H1 (cell line): ENCODE data around the gene SLC9A2. TPM values are rescaled to one million over a fixed set of nuclear protein-coding genes. Genes with fewer than 3 reads are reported as not detected.

ENCODE experiments used
- CTCF ChIA-PET: fragments of 300-600 bp; sonication (Branson Sonifier 250); formaldehyde crosslinking; loops from one replicate; lab custom pipeline; 2021; ENCODE audit not compliant: partially characterized antibody; lab: Charles Lee
- POLR2A ChIA-PET: fragments of 300-600 bp; sonication (Branson Sonifier 250); formaldehyde crosslinking; loops from one replicate; lab custom pipeline; 2021; ENCODE audit warnings: inconsistent platforms; ENCODE audit not compliant: partially characterized antibody; lab: Charles Lee
- DNase-seq, 2 experiments: peaks; one replicate each; pipeline versions ENCODE4 v3.0.0 to v3.0.0-alpha.2; 2010 to 2022; ENCODE audit warnings: low spot score in 2 of 2, low read depth in 1 of 2, mixed read lengths in 1 of 2
- FAIRE-seq: peaks from 2 replicates; lab custom pipeline; 2011; peaks lifted over from hg19 to GRCh38; lab: Jason Lieb, UNC
- H2AFZ ChIP-seq: 2 replicates; pipeline ENCODE4 v1.8.1; 2012; ENCODE audit warnings: low read length, inconsistent platforms
- H2AK5ac ChIP-seq: 2 replicates; pipeline ENCODE4 v1.6.1; 2013; ENCODE audit warnings: low read depth, low read length
- H2BK120ac ChIP-seq: replicated peaks from 2 replicates; pipeline ENCODE3; 2013; ENCODE audit warnings: low read depth, low read length, inconsistent platforms
- H2BK12ac ChIP-seq: 2 replicates; pipeline ENCODE4 v1.6.1; 2013; ENCODE audit warnings: low read depth, low read length
- H2BK15ac ChIP-seq: 2 replicates; pipeline ENCODE4 v1.6.1; 2013; ENCODE audit warnings: low read length
- H2BK20ac ChIP-seq: 2 replicates; pipeline ENCODE4 v1.6.1; 2013; ENCODE audit warnings: low read length
- H2BK5ac ChIP-seq: 2 replicates; pipeline ENCODE4 v1.6.1; 2013; ENCODE audit warnings: low read depth, low read length
- H3K14ac ChIP-seq: 2 replicates; pipeline ENCODE4 v1.6.1; 2013; ENCODE audit warnings: inconsistent platforms; ENCODE audit not compliant: insufficient read length
- H3K18ac ChIP-seq: 2 replicates; pipeline ENCODE4 v1.6.1; 2013; ENCODE audit warnings: low read length; ENCODE audit errors: extremely low read depth
- H3K23ac ChIP-seq: 2 replicates; pipeline ENCODE4 v1.6.1; 2013; ENCODE audit warnings: inconsistent platforms; ENCODE audit not compliant: insufficient read length
- H3K23me2 ChIP-seq: 2 replicates; pipeline ENCODE4 v1.6.1; 2013; ENCODE audit warnings: low read depth, low read length
- H3K27ac ChIP-seq: 2 replicates; pipeline ENCODE4 v1.6.1; 2011; ENCODE audit warnings: low read depth, low read length, inconsistent platforms
- H3K27me3 ChIP-seq, 4 experiments: replicated peaks in 1 of 4; 1 replicate in 1 of 4; 2 replicates in 3 of 4; pipeline versions ENCODE4 v1.6.1 to v1.8.1; 2011 to 2013; ENCODE audit warnings: low read length in 3 of 4, mild to moderate bottlenecking in 3 of 4, inconsistent platforms in 2 of 4, mixed read lengths in 2 of 4, moderate library complexity in 1 of 4; ENCODE audit not compliant: control insufficient read depth in 3 of 4, insufficient read depth in 3 of 4; ENCODE audit errors: extremely low read depth in 1 of 4
- H3K36me3 ChIP-seq, 4 experiments: 2 replicates each; pipeline versions ENCODE4 v1.6.1 to v1.8.1; 2011 to 2013; ENCODE audit warnings: mild to moderate bottlenecking in 4 of 4, low read length in 3 of 4, moderate library complexity in 2 of 4, control low read depth in 1 of 4, inconsistent platforms in 1 of 4; ENCODE audit not compliant: insufficient read depth in 4 of 4, control insufficient read depth in 2 of 4
- H3K4ac ChIP-seq: replicated peaks from 2 replicates; pipeline ENCODE3; 2013; ENCODE audit warnings: low read length, low read depth, mixed read lengths, inconsistent platforms; ENCODE audit not compliant: insufficient read length
- H3K4me1 ChIP-seq, 4 experiments: replicated peaks in 1 of 4; 1 replicate in 1 of 4; 2 replicates in 3 of 4; pipeline versions ENCODE4 v1.6.1 to v1.8.1; 2011 to 2013; ENCODE audit warnings: low read length in 3 of 4, inconsistent platforms in 2 of 4, mixed read lengths in 1 of 4; ENCODE audit not compliant: insufficient read depth in 4 of 4, control insufficient read depth in 3 of 4
- H3K4me2 ChIP-seq, 2 experiments: 2 replicates each; pipeline versions ENCODE4 v1.6.1 to v1.8.1; 2011 to 2013; ENCODE audit warnings: low read depth in 2 of 2, low read length in 2 of 2, control low read depth in 1 of 2, inconsistent platforms in 1 of 2, mild to moderate bottlenecking in 1 of 2; ENCODE audit not compliant: insufficient read depth in 1 of 2
- H3K4me3 ChIP-seq, 4 experiments: fragments of 200-600, 300-600 bp in 1 of 4; sonication (generic), shearing (Covaris generic), sonication (Bioruptor Twin) in 1 of 4; 2 replicates each; pipeline versions ENCODE4 v1.5.1 to v1.8.1; 2011 to 2016; ENCODE audit warnings: low read length in 4 of 4, low read depth in 3 of 4, control low read depth in 2 of 4, inconsistent platforms in 2 of 4, mild to moderate bottlenecking in 2 of 4, mixed read lengths in 1 of 4, moderate library complexity in 1 of 4; ENCODE audit not compliant: insufficient read depth in 2 of 4; ENCODE audit errors: extremely low read depth in 1 of 4
- H3K56ac ChIP-seq: replicated peaks from 2 replicates; pipeline ENCODE3; 2013; ENCODE audit warnings: low read depth, mild to moderate bottlenecking, mixed read lengths, low read length, inconsistent platforms; ENCODE audit not compliant: insufficient read length
- H3K79me1 ChIP-seq: 2 replicates; pipeline ENCODE4 v1.6.1; 2013; ENCODE audit warnings: low read depth, low read length, control low read depth
- H3K79me2 ChIP-seq, 2 experiments: 2 replicates each; pipeline versions ENCODE4 v1.6.1 to v1.8.1; 2012 to 2013; ENCODE audit warnings: low read length in 2 of 2, mild to moderate bottlenecking in 2 of 2, inconsistent platforms in 1 of 2; ENCODE audit not compliant: insufficient read depth in 2 of 2, control insufficient read depth in 1 of 2
- H3K9ac ChIP-seq, 4 experiments: replicated peaks in 1 of 4; 1 replicate in 1 of 4; 2 replicates in 3 of 4; pipeline versions ENCODE4 v1.6.1 to v1.8.1; 2011 to 2013; ENCODE audit warnings: low read depth in 3 of 4, low read length in 3 of 4, control low read depth in 2 of 4, mild to moderate bottlenecking in 2 of 4, moderate library complexity in 2 of 4, inconsistent platforms in 1 of 4; ENCODE audit errors: extremely low read depth in 1 of 4
- H3K9me3 ChIP-seq, 2 experiments: 2 replicates each; pipeline versions ENCODE4 v1.6.1 to v1.8.1; 2012 to 2013; ENCODE audit warnings: mild to moderate bottlenecking in 2 of 2, moderate library complexity in 2 of 2, control low read depth in 1 of 2, inconsistent platforms in 1 of 2, low read depth in 1 of 2, low read length in 1 of 2, mixed read lengths in 1 of 2; ENCODE audit not compliant: insufficient read depth in 2 of 2
- H4K20me1 ChIP-seq, 2 experiments: replicated peaks in 1 of 2; 2 replicates each; pipeline versions ENCODE3 to v1.8.1; 2011 to 2013; ENCODE audit warnings: inconsistent platforms in 2 of 2, low read length in 2 of 2, mild to moderate bottlenecking in 1 of 2; ENCODE audit not compliant: insufficient read depth in 2 of 2, control insufficient read depth in 1 of 2
- H4K5ac ChIP-seq: 2 replicates; pipeline ENCODE4 v1.6.1; 2013; ENCODE audit warnings: low read length, low read depth, mixed read lengths, inconsistent platforms; ENCODE audit not compliant: insufficient read length
- H4K8ac ChIP-seq: 2 replicates; pipeline ENCODE4 v1.8.0; 2013; ENCODE audit warnings: mild to moderate bottlenecking, moderate library complexity, low read length, inconsistent platforms; ENCODE audit not compliant: insufficient read depth; ENCODE audit errors: extremely low read depth
- H4K91ac ChIP-seq: replicated peaks from 2 replicates; pipeline ENCODE3; 2013; ENCODE audit warnings: low read length, mixed read lengths, inconsistent platforms; ENCODE audit not compliant: insufficient read length
- ATF2 ChIP-seq: IDR thresholded peaks from 2 replicates; pipeline ENCODE4 v1.6.1; 2012; ENCODE audit warnings: low read length, inconsistent platforms
- FOSL1 ChIP-seq: IDR thresholded peaks from 2 replicates; pipeline ENCODE4 v1.6.1; 2011; ENCODE audit warnings: mild to moderate bottlenecking, low read depth, low read length, moderate library complexity; ENCODE audit not compliant: insufficient read depth
- MAX ChIP-seq: IDR thresholded peaks from 2 replicates; pipeline ENCODE4 v1.6.1; 2012; ENCODE audit warnings: inconsistent platforms
- PHF8 ChIP-seq: fragments of 200-600 bp; sonication (generic); conservative IDR thresholded peaks from 2 replicates; pipeline ENCODE4 v1.7.1; 2012; ENCODE audit warnings: low read depth, mild to moderate bottlenecking, inconsistent platforms, low read length, moderate library complexity
- RBBP5 ChIP-seq: IDR thresholded peaks from 2 replicates; pipeline ENCODE4 v1.7.1; 2012; ENCODE audit warnings: low read depth, mild to moderate bottlenecking, inconsistent platforms, low read length, moderate library complexity, borderline replicate concordance
- SIN3A ChIP-seq, 2 experiments: IDR thresholded peaks in 1 of 2; conservative IDR thresholded peaks in 1 of 2; 2 replicates each; pipeline ENCODE4 v1.6.1; 2011 to 2012; ENCODE audit warnings: low read length in 2 of 2, improper control_type of control experiment in 1 of 2, low read depth in 1 of 2, mild to moderate bottlenecking in 1 of 2
- SIRT6 ChIP-seq: IDR thresholded peaks from one replicate; pipeline ENCODE4 v1.7.1; 2012; ENCODE audit warnings: low read length, inconsistent platforms
- SRF ChIP-seq: IDR thresholded peaks from 2 replicates; pipeline ENCODE4 v1.6.1; 2011; ENCODE audit warnings: mild to moderate bottlenecking, low read depth, low read length, moderate library complexity
- TAF1 ChIP-seq: IDR thresholded peaks from 2 replicates; pipeline ENCODE4 v1.6.1; 2011; ENCODE audit warnings: mild to moderate bottlenecking, low read depth, low read length
- TEAD4 ChIP-seq: IDR thresholded peaks from 2 replicates; pipeline ENCODE4 v1.6.1; 2012; ENCODE audit warnings: low read depth, low read length, inconsistent platforms, mixed read lengths
- USF2 ChIP-seq: IDR thresholded peaks from 2 replicates; pipeline ENCODE4 v1.6.1; 2011; ENCODE audit warnings: low read length, improper control_type of control experiment
- WGBS, 2 experiments: shearing (Covaris generic) in 1 of 2; methylation state at CpG; one replicate each; pipeline versions ENCODE4 v1.1.6 to v1.1.7; 2013 to 2015; ENCODE audit warnings: low lambda C conversion rate in 2 of 2, mixed read lengths in 2 of 2, inconsistent platforms in 1 of 2, low coverage in 1 of 2, missing lambda C conversion rate in 1 of 2; ENCODE audit not compliant: insufficient replicate concordance in 2 of 2, insufficient coverage in 1 of 2, insufficient read length in 1 of 2; ENCODE audit errors: extremely low coverage in 1 of 2, missing lambda C conversion rate in 1 of 2; 5-methylcytosine and 5-hydroxymethylcytosine counted together
- polyA plus RNA-seq, 7 experiments: library from polyadenylated mRNA; depleted of rRNA in 3 of 7; stranded (reverse) in 5 of 7; unstranded in 2 of 7; fragments of >200 nt in 5 of 7; fragments of 200-250 nt in 2 of 7; gene quantifications; 1 replicate in 5 of 7; 2 replicates in 1 of 7; 4 replicates in 1 of 7; pipeline versions ENCODE4 v1.2.1 to v1.2.3, GENCODE V29; 2011 to 2013; ENCODE audit warnings: missing spikeins in 2 of 7, mixed read lengths in 2 of 7
- total RNA-seq: library from RNA; stranded (reverse); fragmentation: NEBNext Ultra II Directional; extraction: Animal tissue kit (Norgen Biotek cat#: 25700); gene quantifications from 2 replicates; pipeline ENCODE4 v1.2.1, GENCODE V29; 2021

The SLC9A2 gene
- total and polyA plus RNA-seq, 2 of the 8 experiments (the other 6 are each of a cell fraction or from before 2014, with no cell fraction given), result 0.06 to 0.13 TPM

GRCh38 chr2:102664471-102664909 is 45.1 kb downstream of the SLC9A2 start:
- Histone ChIP-seq H2AK5ac (no peak overlapping the region), H2BK5ac (no peak overlapping the region), H3K4ac (no peak overlapping the region), H2AFZ (no peak overlapping the region), H3K9ac (no peak overlapping the region), H3K4me1 (no peaks in the 10 kb centered on the region), H2BK20ac (no peak overlapping the region), H4K91ac (no peak overlapping the region), H4K8ac (no peak overlapping the region), H4K5ac (no peak overlapping the region), H3K9me3 (0 out of 4 replicates have a peak, but pooled peaks cover 0 to 2% of the 10 kb centered on the region in 2 experiments), H3K14ac (no peak overlapping the region), H3K23me2 (no peaks in the 10 kb centered on the region), H3K27ac (no peak overlapping the region), H2BK15ac (no peak overlapping the region), H3K4me3 (no peak overlapping the region), H3K79me2 (no peaks in the 10 kb centered on the region), H3K4me2 (no peak overlapping the region), H3K79me1 (no peaks in the 10 kb centered on the region), H2BK120ac (no peak overlapping the region), H3K18ac (no peak overlapping the region), H3K27me3 (no peaks in the 10 kb centered on the region), H3K36me3 (no peaks in the 10 kb centered on the region), H4K20me1 (no peaks in the 10 kb centered on the region), H3K56ac (no peak overlapping the region), H3K23ac (no peak overlapping the region), H2BK12ac (no peak overlapping the region)
- FAIRE-seq (no peak), DNase-seq (no peak)
- ChIA-PET POLR2A (no interaction called here), CTCF (no interaction called here)
- WGBS, 2 experiments, result 90% methylated on average over 2 of the region's 2 CpGs; no CpG with 5 or more reads in 1 of the 2 experiments
- TF ChIP-seq PHF8 (no peak), SIRT6 (no peak), USF2 (no peak), RBBP5 (no peak), FOSL1 (no peak), TEAD4 (no peak), MAX (no peak), TAF1 (no peak), ATF2 (no peak), SIN3A (conservative IDR thresholded peaks at IDR 0.05 in 1 of 2, IDR thresholded peaks at IDR 0.05 in 1 of 2; ENCODE audit: low read depth in 1 of 2, low read length in 2 of 2) (no peak), SRF (no peak)
